KMS-11 (cell line): ENCODE measurements around the gene IMMT.

Experiments used
- H2AFZ ChIP-seq: fragments of 200-600 bp; sonication (generic); 2 replicates; pipeline ENCODE4 v1.6.1; 2016; ENCODE audit warnings: antibody characterized with exemption, mixed run types, low read depth
- H3K27ac ChIP-seq: fragments of 200-600 bp; sonication (generic); 2 replicates; pipeline ENCODE4 v1.6.1; 2016; ENCODE audit warnings: mild to moderate bottlenecking, mixed run types
- H3K27me3 ChIP-seq: fragments of 200-600 bp; sonication (generic); 2 replicates; pipeline ENCODE4 v1.6.1; 2017; ENCODE audit warnings: mild to moderate bottlenecking, low read depth, mixed run types, moderate library complexity; ENCODE audit not compliant: insufficient read depth
- H3K36me3 ChIP-seq: fragments of 200-600 bp; sonication (generic); 2 replicates; pipeline ENCODE4 v1.6.1; 2017; ENCODE audit warnings: mild to moderate bottlenecking, mixed run types; ENCODE audit not compliant: insufficient read depth
- H3K4me1 ChIP-seq: fragments of 200-600 bp; sonication (generic); 2 replicates; pipeline ENCODE4 v1.6.1; 2016; ENCODE audit warnings: mild to moderate bottlenecking, low read depth, mixed run types; ENCODE audit not compliant: poor library complexity, severe bottlenecking
- H3K4me2 ChIP-seq: fragments of 200-600 bp; sonication (generic); 2 replicates; pipeline ENCODE4 v1.7.0; 2016; ENCODE audit warnings: mild to moderate bottlenecking, mixed run types
- H3K4me3 ChIP-seq: fragments of 200-600 bp; sonication (generic); IDR thresholded peaks from 2 replicates; pipeline ENCODE4 v1.6.1; 2017; ENCODE audit warnings: low read depth, low read length, mixed read lengths; ENCODE audit not compliant: insufficient read depth
- H3K79me2 ChIP-seq: fragments of 200-600 bp; sonication (generic); 2 replicates; pipeline ENCODE4 v1.6.1; 2016; ENCODE audit warnings: low read depth, mixed run types; ENCODE audit not compliant: insufficient read depth
- H3K9ac ChIP-seq: fragments of 200-600 bp; sonication (generic); 2 replicates; pipeline ENCODE4 v1.6.1; 2016; ENCODE audit warnings: mild to moderate bottlenecking, mixed run types
- H4K20me1 ChIP-seq: fragments of 200-600 bp; sonication (generic); 2 replicates; pipeline ENCODE4 v1.6.1; 2016; ENCODE audit warnings: mild to moderate bottlenecking, mixed run types; ENCODE audit not compliant: insufficient read depth
- CTCF ChIP-seq: fragments of 200-600 bp; sonication (generic); conservative IDR thresholded peaks from 2 replicates; pipeline ENCODE4 v1.6.1; 2017; ENCODE audit warnings: low read depth, mild to moderate bottlenecking, antibody characterized with exemption, low read length, moderate library complexity, mixed read lengths

IMMT gene

GRCh38 chr2:86134709-86135108 is 60.6 kb downstream of the IMMT start:
- no peak overlapping the region for H3K9ac ChIP-seq
- no peak overlapping the region for H3K4me2 ChIP-seq
- H3K27ac ChIP-seq: no peak overlapping the region
- H4K20me1 ChIP-seq: no peaks in the 10 kb centered on the region
- H3K27me3 ChIP-seq: no peaks in the 10 kb centered on the region
- no peaks in the 10 kb centered on the region for H3K79me2 ChIP-seq
- TF ChIP-seq CTCF: no peak
- H3K4me1 ChIP-seq: peaks cover 11% of the 10 kb centered on the region
- H3K36me3 ChIP-seq: peaks cover 22% of the 10 kb centered on the region; the same call in 1 of the 2 replicates
- no peak overlapping the region for H3K4me3 ChIP-seq
- H2AFZ ChIP-seq: no peak overlapping the region

DNA sequence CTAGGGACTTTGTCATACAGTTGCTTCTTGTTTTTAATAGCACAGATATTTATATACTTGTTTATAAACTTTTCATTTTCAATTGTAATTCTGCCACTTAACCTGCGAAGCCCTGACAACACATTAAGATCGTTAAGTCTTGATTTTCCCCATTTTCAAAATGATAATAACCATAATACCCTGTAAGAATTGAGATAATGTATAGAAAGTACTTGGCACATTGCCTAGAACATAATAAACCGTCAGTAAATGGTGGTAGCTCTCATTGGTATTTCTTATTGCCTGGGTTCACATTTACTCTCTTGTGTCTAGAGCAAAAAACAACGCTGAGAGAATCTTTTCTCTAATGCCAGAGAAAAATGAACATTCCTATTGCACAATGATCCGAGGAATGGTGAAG is 70.6 kb downstream of the IMMT start:
- Histone ChIP-seq H4K20me1 (no peaks in the 10 kb centered on the region), H3K4me1 (no peaks in the 10 kb centered on the region), H3K4me3 (no peak overlapping the region), H2AFZ (no peak overlapping the region), H3K36me3 (peaks cover 51% of the 10 kb centered on the region; the same call in 1 of the 2 replicates), H3K27ac (no peak overlapping the region), H3K79me2 (no peaks in the 10 kb centered on the region), H3K9ac (no peak overlapping the region), H3K27me3 (no peaks in the 10 kb centered on the region), H3K4me2 (no peak overlapping the region)
- no peak for TF ChIP-seq CTCF

- Histone ChIP-seq H3K9ac (no peak overlapping the region), H3K4me1 (no peaks in the 10 kb centered on the region), H3K27ac (no peak overlapping the region), H3K79me2 (no peaks in the 10 kb centered on the region; the same call in 1 of the 2 replicates), H3K27me3 (no peaks in the 10 kb centered on the region), H3K36me3 (peaks cover 53% of the 10 kb centered on the region; the same call in 1 of the 2 replicates), H3K4me3 (no peak overlapping the region), H3K4me2 (no peak overlapping the region), H2AFZ (no peak overlapping the region), H4K20me1 (no peaks in the 10 kb centered on the region)
- TF ChIP-seq CTCF: no peak
These were observed 71.8 kb downstream of the IMMT start for GRCh38 chr2:86123328-86123925.

DNA sequence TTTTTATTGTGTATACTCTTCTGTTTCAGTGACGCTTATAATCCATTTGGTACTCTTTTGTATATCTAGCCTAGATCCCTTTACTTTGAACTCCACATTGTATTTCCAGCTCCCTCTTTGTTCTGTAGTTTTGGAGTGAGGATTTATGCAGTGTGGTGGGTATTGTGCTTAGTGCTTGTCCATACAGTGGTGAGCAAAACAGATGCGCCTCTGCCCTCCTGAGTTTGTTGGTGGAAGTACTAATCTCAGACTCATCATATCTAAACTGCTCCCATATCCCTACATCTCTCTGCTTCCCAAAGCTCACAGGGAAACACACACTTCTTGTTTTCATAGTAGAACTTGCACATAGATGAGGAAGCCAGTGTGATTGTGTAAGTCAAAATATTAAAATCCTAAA is 77.1 kb downstream of the IMMT start:
- Histone ChIP-seq H3K4me1 (no peaks in the 10 kb centered on the region), H3K27ac (no peak overlapping the region), H3K79me2 (peaks cover 20% of the 10 kb centered on the region; the same call in 1 of the 2 replicates), H3K9ac (no peak overlapping the region), H3K36me3 (peaks cover 31% of the 10 kb centered on the region; the same call in 1 of the 2 replicates), H3K4me2 (no peak overlapping the region), H3K4me3 (no peak overlapping the region), H2AFZ (no peak overlapping the region), H4K20me1 (0 out of 2 replicates have a peak, but pooled peaks cover 4% of the 10 kb centered on the region), H3K27me3 (no peaks in the 10 kb centered on the region)
- TF ChIP-seq CTCF: no peak
